ENCODE results near the gene FRMD4A. TPM values are rescaled to one million over a fixed set of nuclear protein-coding genes. Genes with fewer than 3 reads are reported as not detected.

Gene FRMD4A
- polyA plus RNA-seq, 1 of the 3 experiments (the other 2 are of a cell fraction): 37.7 TPM

- Histone ChIP-seq H3K36me3 (replicated peaks in 1 of 2; ENCODE audit: control insufficient read depth in 1 of 2, insufficient read depth in 2 of 2, low read length in 1 of 2) (peaks cover 0 to 10% of the 10 kb centered on the region in 2 experiments), H3K4me1 (ENCODE audit: control insufficient read depth in 1 of 2, insufficient read depth in 2 of 2, low read depth in 1 of 2, low read length in 1 of 2) (peaks cover 14 to 52% of the 10 kb centered on the region in 2 experiments), H3K9me3 (no peaks in the 10 kb centered on the region), H4K20me1 (ENCODE audit: insufficient read depth) (no peaks in the 10 kb centered on the region), H3K9ac (peak overlapping the region; percentile 61; the same call in 1 of the 2 replicates), H2AFZ (ENCODE audit: low read depth) (no peak overlapping the region), H3K4me2 (peak overlapping the region; percentile 45), H3K27ac (ENCODE audit: low read depth in 2 of 2, low read length in 1 of 2) (peak overlapping the region; percentile 56 to 98; a peak in 3 of 4 replicates), H3K27me3 (ENCODE audit: insufficient read depth) (no peaks in the 10 kb centered on the region), H3K4me3 (ENCODE audit: low read depth in 2 of 2, low read length in 1 of 2) (no peak overlapping the region), H3K79me2 (ENCODE audit: insufficient read depth) (peaks cover 27% of the 10 kb centered on the region), H3K9me2 (no peaks in the 10 kb centered on the region), H3F3A (replicated peaks; ENCODE audit: insufficient read depth) (peaks cover 53% of the 10 kb centered on the region)
- POLR2A ChIA-PET: no interaction called here
- WGBS (ENCODE audit: low lambda C conversion rate): 3% methylated on average over 5 of the region's 6 CpGs
- DNase-seq: no peak
- CTCF ChIA-PET: interaction anchor here (1.2 kb wide), 1 partner anchor 52 kb away, joined by 3 read pairs; no protein-coding TSS in a partner anchor
- TF ChIP-seq EP300 (IDR thresholded peaks at IDR 0.05; ENCODE audit: borderline replicate concordance in 1 of 2, low read depth in 1 of 2, low read length in 1 of 2) (peak; percentile 62 to 98), IRF3 (IDR thresholded peaks at IDR 0.05; ENCODE audit: low read depth, low read length) (no peak), NRF1 (IDR thresholded peaks at IDR 0.05; ENCODE audit: low read depth, low read length) (no peak), FOXJ3 (CRISPR knock-in tag; IDR thresholded peaks at IDR 0.05) (no peak), MEF2A (IDR thresholded peaks at IDR 0.05; ENCODE audit: borderline replicate concordance, low read depth) (peak; percentile 73; the same call in 1 of the 2 replicates), RCOR1 (IDR thresholded peaks at IDR 0.05; ENCODE audit: low read length) (0 out of 2 replicates have a peak, but pooled peaks have one; percentile 18), RFX5 (IDR thresholded peaks at IDR 0.05; ENCODE audit: low read length) (no peak), NFIC (IDR thresholded peaks at IDR 0.05; ENCODE audit: borderline replicate concordance) (peak; percentile 89), REST (IDR thresholded peaks at IDR 0.05; ENCODE audit: low read depth, low read length) (0 out of 2 replicates have a peak, but pooled peaks have one; percentile 42), SIN3A (IDR thresholded peaks at IDR 0.05; ENCODE audit: borderline replicate concordance, low read depth, low read length) (peak; percentile 49; the same call in 1 of the 2 replicates), TCF12 (IDR thresholded peaks at IDR 0.05) (peak; percentile 98), TAF1 (IDR thresholded peaks at IDR 0.05; ENCODE audit: borderline replicate concordance, low read depth, low read length) (peak; percentile 58; the same call in 1 of the 2 replicates), RXRA (IDR thresholded peaks at IDR 0.05; ENCODE audit: borderline replicate concordance, low read depth) (peak; percentile 95), CHD2 (IDR thresholded peaks at IDR 0.05; ENCODE audit: low read length, partially characterized antibody) (no peak), GATA2 (CRISPR knock-in tag; IDR thresholded peaks at IDR 0.05) (no peak), FOXM1 (IDR thresholded peaks at IDR 0.05; ENCODE audit: low read depth) (peak; percentile 91), JUND (IDR thresholded peaks at IDR 0.05) (peak; percentile 99), ELF1 (IDR thresholded peaks at IDR 0.05) (peak; percentile 50; the same call in 1 of the 2 replicates), RAD21 (IDR thresholded peaks at IDR 0.05; ENCODE audit: low read length) (no peak), SMC3 (IDR thresholded peaks at IDR 0.05; ENCODE audit: low read depth, low read length) (no peak), GABPA (IDR thresholded peaks at IDR 0.05; ENCODE audit: low read depth) (peak; percentile 57; the same call in 1 of the 2 replicates), POLR2AphosphoS5 (IDR thresholded peaks at IDR 0.05; ENCODE audit: low read depth, low read length) (peak; percentile 82), YY1 (IDR thresholded peaks at IDR 0.05; ENCODE audit: low read depth) (peak; percentile 27; the same call in 1 of the 2 replicates), USF1 (IDR thresholded peaks at IDR 0.05; ENCODE audit: borderline replicate concordance, low read depth) (no peak)
- TF ChIP-seq, protein P1, sequence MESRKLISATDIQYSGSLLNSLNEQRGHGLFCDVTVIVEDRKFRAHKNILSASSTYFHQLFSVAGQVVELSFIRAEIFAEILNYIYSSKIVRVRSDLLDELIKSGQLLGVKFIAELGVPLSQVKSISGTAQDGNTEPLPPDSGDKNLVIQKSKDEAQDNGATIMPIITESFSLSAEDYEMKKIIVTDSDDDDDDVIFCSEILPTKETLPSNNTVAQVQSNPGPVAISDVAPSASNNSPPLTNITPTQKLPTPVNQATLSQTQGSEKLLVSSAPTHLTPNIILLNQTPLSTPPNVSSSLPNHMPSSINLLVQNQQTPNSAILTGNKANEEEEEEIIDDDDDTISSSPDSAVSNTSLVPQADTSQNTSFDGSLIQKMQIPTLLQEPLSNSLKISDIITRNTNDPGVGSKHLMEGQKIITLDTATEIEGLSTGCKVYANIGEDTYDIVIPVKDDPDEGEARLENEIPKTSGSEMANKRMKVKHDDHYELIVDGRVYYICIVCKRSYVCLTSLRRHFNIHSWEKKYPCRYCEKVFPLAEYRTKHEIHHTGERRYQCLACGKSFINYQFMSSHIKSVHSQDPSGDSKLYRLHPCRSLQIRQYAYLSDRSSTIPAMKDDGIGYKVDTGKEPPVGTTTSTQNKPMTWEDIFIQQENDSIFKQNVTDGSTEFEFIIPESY (IDR thresholded peaks at IDR 0.05; ENCODE audit: borderline replicate concordance, low read depth): peak; percentile 65; the same call in 1 of the 2 replicates
- TF ChIP-seq, protein P2, sequence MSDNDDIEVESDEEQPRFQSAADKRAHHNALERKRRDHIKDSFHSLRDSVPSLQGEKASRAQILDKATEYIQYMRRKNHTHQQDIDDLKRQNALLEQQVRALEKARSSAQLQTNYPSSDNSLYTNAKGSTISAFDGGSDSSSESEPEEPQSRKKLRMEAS (IDR thresholded peaks at IDR 0.05; ENCODE audit: low read depth): peak; percentile 76
Measured at GRCh38 chr10:13712837-13713581, 617.7 kb downstream of the FRMD4A start.
